Fibroblast of lung (primary cell): ENCODE results near the gene NOL4L.

Experiments used
- EZH2 ChIP-seq: IDR thresholded peaks from 2 replicates; pipeline ENCODE4 v1.5.1; 2012; ENCODE audit warnings: low read length, control low read depth, mild to moderate bottlenecking; ENCODE audit errors: missing control alignments
- TF ChIP-seq, protein P1 (sequence below), 2 donors: IDR thresholded peaks in 1 of 2; conservative IDR thresholded peaks in 1 of 2; 1 replicate in 1 of 2; 2 replicates in 1 of 2; pipeline ENCODE4 v1.5.1; 2011 to 2012; ENCODE audit warnings: low read length in 2 of 2, control low read depth in 1 of 2, inconsistent platforms in 1 of 2, low read depth in 1 of 2, mild to moderate bottlenecking in 1 of 2

GRCh38 chr20:32594204-32594603 is 9.1 kb upstream of the NOL4L start:
- no peak for TF ChIP-seq EZH2
- TF ChIP-seq, protein P1, sequence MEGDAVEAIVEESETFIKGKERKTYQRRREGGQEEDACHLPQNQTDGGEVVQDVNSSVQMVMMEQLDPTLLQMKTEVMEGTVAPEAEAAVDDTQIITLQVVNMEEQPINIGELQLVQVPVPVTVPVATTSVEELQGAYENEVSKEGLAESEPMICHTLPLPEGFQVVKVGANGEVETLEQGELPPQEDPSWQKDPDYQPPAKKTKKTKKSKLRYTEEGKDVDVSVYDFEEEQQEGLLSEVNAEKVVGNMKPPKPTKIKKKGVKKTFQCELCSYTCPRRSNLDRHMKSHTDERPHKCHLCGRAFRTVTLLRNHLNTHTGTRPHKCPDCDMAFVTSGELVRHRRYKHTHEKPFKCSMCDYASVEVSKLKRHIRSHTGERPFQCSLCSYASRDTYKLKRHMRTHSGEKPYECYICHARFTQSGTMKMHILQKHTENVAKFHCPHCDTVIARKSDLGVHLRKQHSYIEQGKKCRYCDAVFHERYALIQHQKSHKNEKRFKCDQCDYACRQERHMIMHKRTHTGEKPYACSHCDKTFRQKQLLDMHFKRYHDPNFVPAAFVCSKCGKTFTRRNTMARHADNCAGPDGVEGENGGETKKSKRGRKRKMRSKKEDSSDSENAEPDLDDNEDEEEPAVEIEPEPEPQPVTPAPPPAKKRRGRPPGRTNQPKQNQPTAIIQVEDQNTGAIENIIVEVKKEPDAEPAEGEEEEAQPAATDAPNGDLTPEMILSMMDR (conservative IDR thresholded peaks at IDR 0.05 in 1 of 2, IDR thresholded peaks at IDR 0.05 in 1 of 2; ENCODE audit: low read depth in 1 of 2, low read length in 2 of 2) = no peak
